ENCODE measurements around the gene TNS3.
"Not testable (repeated sequence)": the region's sequence is repeated elsewhere in the genome, so short reads cannot be mapped to it uniquely, and the experiment has no call there.

The TNS3 gene

GRCh38 chr7:47264021-47264651, 317.8 kb downstream of the TNS3 start:
- DNase-seq, result no peak

DNA sequence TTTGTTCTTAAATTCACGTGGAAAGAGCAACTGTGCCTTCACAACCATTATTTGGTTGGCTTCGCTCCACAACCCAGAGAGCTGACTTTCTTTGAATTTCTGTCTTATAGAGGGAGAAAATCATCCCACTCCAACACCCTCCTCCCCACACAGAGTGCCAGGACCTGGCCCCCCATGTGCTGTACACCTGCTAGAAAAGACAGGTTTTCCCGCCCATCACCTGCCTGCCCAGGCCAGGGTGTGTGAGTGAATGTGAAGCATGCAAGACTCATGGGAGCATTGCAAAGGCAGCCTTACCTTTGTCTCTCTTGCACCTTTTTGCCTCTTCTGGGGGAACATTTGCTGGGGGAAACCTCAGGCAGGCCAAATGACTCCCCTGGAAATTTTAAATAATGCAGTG, 319.0 kb downstream of the TNS3 start:
- no peak for DNase-seq

- DNase-seq, result not testable (repeated sequence)
Observed at GRCh38 chr7:47262160-47262559, 319.8 kb downstream of the TNS3 start.

- no peak for DNase-seq
Observed at GRCh38 chr7:47260270-47260669, 321.6 kb downstream of the TNS3 start.

- DNase-seq, result no peak
Observed at GRCh38 chr7:47259682-47260081, 322.2 kb downstream of the TNS3 start.

DNA sequence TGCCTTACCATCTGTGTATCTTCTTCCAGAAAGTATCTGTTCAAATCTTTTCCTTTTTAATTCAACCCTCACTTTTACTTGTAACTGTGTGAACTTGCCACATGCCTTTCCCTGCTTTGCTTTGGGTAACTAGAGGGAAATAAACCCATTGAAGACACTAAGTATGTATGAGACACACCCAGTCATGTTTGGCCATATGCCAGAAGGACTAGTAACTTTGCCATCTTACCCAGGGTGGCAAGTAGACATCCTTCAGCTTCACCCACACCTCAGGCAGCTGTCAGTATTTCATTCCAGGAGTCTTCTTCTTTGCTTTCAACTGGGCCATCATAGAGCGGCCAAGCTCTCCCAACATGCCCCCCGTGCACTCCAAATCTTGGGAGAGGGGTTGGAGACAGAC, 323.1 kb downstream of the TNS3 start:
- DNase-seq, result no peak

GRCh38 chr7:47256016-47256415, 325.9 kb downstream of the TNS3 start:
- no peak for DNase-seq

- no peak for DNase-seq
Observed at GRCh38 chr7:47255441-47255840, 326.5 kb downstream of the TNS3 start.

- DNase-seq, result no peak
Observed at GRCh38 chr7:47255007-47255406, 326.9 kb downstream of the TNS3 start.

GRCh38 chr7:47254081-47254977, 327.6 kb downstream of the TNS3 start:
- no peak for DNase-seq

- no peak for DNase-seq
Observed at GRCh38 chr7:47253650-47254080, 328.2 kb downstream of the TNS3 start.

- DNase-seq, result no peak
Observed at GRCh38 chr7:47252675-47253074, 329.2 kb downstream of the TNS3 start.

GRCh38 chr7:47249361-47249760, 332.6 kb downstream of the TNS3 start:
- no peak for DNase-seq

GRCh38 chr7:47248797-47249196, 333.1 kb downstream of the TNS3 start:
- no peak for DNase-seq

GRCh38 chr7:47247132-47247531, 334.8 kb downstream of the TNS3 start:
- DNase-seq, result no peak

GRCh38 chr7:47244692-47245091, 337.2 kb downstream of the TNS3 start:
- DNase-seq, result no peak

DNA sequence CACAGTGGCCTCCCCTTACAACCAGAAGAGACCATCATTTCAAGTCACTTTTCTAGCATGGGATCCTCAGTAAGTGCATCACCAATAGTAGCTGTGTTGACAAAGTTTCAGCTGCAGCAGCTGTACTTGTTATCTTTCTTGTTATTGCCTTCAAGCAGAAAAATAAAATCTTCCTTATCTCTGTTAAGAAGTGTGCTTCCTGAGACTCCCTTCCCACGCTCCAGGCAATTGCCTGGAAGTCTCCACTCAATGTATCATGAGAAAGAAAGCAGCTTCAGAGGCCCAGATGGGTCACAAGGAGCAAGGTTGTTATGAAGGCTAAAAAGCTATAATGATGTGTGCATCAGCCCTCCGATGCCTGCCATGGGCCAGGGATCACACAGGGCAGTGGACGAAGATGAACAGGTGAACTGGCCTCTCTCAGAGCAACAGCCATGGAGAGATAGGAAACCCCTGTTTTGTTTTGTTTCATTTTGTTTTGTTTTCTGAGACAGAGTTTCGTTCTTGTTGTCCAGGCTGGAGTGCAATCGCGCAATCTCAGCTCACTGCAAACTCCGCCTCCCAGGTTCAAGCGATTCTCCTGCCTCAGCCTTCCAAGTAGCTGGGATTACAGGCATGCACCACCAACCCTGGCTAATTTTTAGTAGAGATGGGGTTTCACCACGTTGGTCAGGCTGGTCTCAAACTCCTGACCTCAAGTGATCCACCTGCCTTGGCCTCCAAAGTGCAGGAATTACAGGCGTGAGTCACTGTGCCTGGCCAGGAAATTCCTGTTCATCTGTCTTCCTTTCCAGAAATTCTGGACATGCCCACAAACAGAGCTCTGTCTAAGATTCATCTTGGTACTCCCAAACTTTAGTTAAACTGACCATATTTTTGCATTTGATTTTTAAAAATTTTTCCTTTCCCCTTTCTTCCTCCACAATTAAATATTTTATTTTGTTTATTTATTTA, 340.5 kb downstream of the TNS3 start:
- no peak for DNase-seq

DNA sequence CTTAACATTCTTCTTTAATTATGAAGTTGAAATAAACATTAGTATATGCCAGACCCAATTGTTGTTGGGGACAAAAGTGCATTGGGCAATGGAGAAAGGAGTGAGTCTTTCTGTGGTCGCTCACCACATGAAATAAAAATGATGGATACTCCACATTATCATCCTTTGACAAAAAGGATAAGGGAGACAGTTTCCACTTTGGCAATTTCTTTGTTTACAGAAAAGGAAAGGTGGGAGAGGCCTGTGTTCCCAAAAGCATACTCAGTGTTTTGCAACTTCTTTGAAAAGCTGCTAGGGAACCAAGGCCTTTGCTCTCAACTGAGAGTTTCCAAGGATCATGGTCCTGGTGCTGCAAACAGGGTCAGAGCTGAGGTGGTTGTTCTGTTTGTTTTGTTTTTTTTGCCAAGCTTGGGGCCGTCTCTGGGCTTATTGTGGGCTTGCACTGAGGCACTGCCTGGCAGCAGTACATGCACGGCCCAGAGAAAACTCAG, 341.9 kb downstream of the TNS3 start:
- no peak for DNase-seq

DNA sequence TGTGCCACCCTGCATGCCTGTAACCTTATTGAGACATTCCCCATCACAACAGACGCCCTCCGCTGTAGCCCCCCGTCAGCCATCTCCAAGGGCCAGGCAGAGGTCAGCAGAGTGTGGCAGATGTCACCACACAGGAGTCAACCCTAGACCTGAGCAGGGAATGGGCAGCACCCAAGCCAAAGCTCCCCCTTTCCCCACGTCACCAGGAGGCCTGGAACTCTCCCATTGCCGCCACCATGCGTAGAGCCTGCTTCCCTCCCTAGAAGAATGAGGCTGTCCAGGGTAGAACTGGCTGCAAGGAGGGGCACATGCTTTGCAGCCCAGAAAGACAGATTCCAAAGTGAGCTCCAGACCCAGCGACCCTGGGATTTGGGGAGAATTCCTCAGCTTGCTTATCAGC, 342.9 kb downstream of the TNS3 start:
- no peak for DNase-seq

GRCh38 chr7:47236480-47237129, 345.3 kb downstream of the TNS3 start:
- no peak for DNase-seq

- no peak for DNase-seq
Observed at GRCh38 chr7:47233996-47234395, 347.9 kb downstream of the TNS3 start.

GRCh38 chr7:47232751-47233412, 349.0 kb downstream of the TNS3 start:
- DNase-seq, result no peak
